ENCODE results near the gene GABRR2.

The GABRR2 gene

GRCh38 chr6:89282749-89283148 is 32.4 kb downstream of the GABRR2 start:
- DNase-seq (ENCODE audit: low spot score): no peak
- no peak overlapping the region for H3K27ac ChIP-seq (ENCODE audit: poor library complexity, severe bottlenecking)
- H3K9me3 ChIP-seq (ENCODE audit: severe bottlenecking): no peaks in the 10 kb centered on the region
- H3K4me3 ChIP-seq (ENCODE audit: severe bottlenecking): no peak overlapping the region
- TF ChIP-seq CTCF (IDR thresholded peaks at IDR 0.05; ENCODE audit: poor library complexity, severe bottlenecking): no peak
- no peaks in the 10 kb centered on the region for H3K4me1 ChIP-seq (ENCODE audit: insufficient read depth, poor library complexity, severe bottlenecking)
- H3K27me3 ChIP-seq (ENCODE audit: insufficient read depth, poor library complexity, severe bottlenecking): peaks cover 4% of the 10 kb centered on the region
- H3K36me3 ChIP-seq (ENCODE audit: low read depth): no peaks in the 10 kb centered on the region
- ATAC-seq (ENCODE audit: low read depth): no peak

- DNase-seq (ENCODE audit: low spot score): no peak
- Histone ChIP-seq H3K4me1 (ENCODE audit: insufficient read depth, poor library complexity, severe bottlenecking) (no peaks in the 10 kb centered on the region), H3K9me3 (ENCODE audit: severe bottlenecking) (no peaks in the 10 kb centered on the region), H3K27me3 (ENCODE audit: insufficient read depth, poor library complexity, severe bottlenecking) (peaks cover 9% of the 10 kb centered on the region), H3K4me3 (ENCODE audit: severe bottlenecking) (no peak overlapping the region), H3K36me3 (ENCODE audit: low read depth) (no peaks in the 10 kb centered on the region), H3K27ac (ENCODE audit: poor library complexity, severe bottlenecking) (no peak overlapping the region)
- ATAC-seq (ENCODE audit: low read depth): peak; percentile 42; the same call in 2 of the 3 replicates
- TF ChIP-seq CTCF (IDR thresholded peaks at IDR 0.05; ENCODE audit: poor library complexity, severe bottlenecking): no peak
Measured at GRCh38 chr6:89281779-89282246, 33.3 kb downstream of the GABRR2 start.

- Histone ChIP-seq H3K36me3 (ENCODE audit: low read depth) (no peaks in the 10 kb centered on the region), H3K27me3 (ENCODE audit: insufficient read depth, poor library complexity, severe bottlenecking) (peaks cover 11% of the 10 kb centered on the region), H3K4me3 (ENCODE audit: severe bottlenecking) (no peak overlapping the region), H3K4me1 (ENCODE audit: insufficient read depth, poor library complexity, severe bottlenecking) (no peaks in the 10 kb centered on the region), H3K27ac (ENCODE audit: poor library complexity, severe bottlenecking) (no peak overlapping the region), H3K9me3 (ENCODE audit: severe bottlenecking) (no peaks in the 10 kb centered on the region)
- ATAC-seq (ENCODE audit: low read depth) (no peak), DNase-seq (ENCODE audit: low spot score) (no peak)
- no peak for TF ChIP-seq CTCF (IDR thresholded peaks at IDR 0.05; ENCODE audit: poor library complexity, severe bottlenecking)
Measured at GRCh38 chr6:89278956-89279355, 36.1 kb downstream of the GABRR2 start.

- DNase-seq (ENCODE audit: low spot score) (no peak), ATAC-seq (ENCODE audit: low read depth) (no peak)
- no peak overlapping the region for H3K4me3 ChIP-seq (ENCODE audit: severe bottlenecking)
- no peaks in the 10 kb centered on the region for H3K9me3 ChIP-seq (ENCODE audit: severe bottlenecking)
- no peaks in the 10 kb centered on the region for H3K36me3 ChIP-seq (ENCODE audit: low read depth)
- no peak overlapping the region for H3K27ac ChIP-seq (ENCODE audit: poor library complexity, severe bottlenecking)
- no peaks in the 10 kb centered on the region for H3K4me1 ChIP-seq (ENCODE audit: insufficient read depth, poor library complexity, severe bottlenecking)
- TF ChIP-seq CTCF (IDR thresholded peaks at IDR 0.05; ENCODE audit: poor library complexity, severe bottlenecking): no peak
- H3K27me3 ChIP-seq (ENCODE audit: insufficient read depth, poor library complexity, severe bottlenecking): peaks cover 7% of the 10 kb centered on the region
Measured at GRCh38 chr6:89275900-89276299, 39.2 kb downstream of the GABRR2 start.

- no peak overlapping the region for H3K27ac ChIP-seq (ENCODE audit: poor library complexity, severe bottlenecking)
- ATAC-seq (ENCODE audit: low read depth) (no peak), DNase-seq (ENCODE audit: low spot score) (no peak)
- H3K4me1 ChIP-seq (ENCODE audit: insufficient read depth, poor library complexity, severe bottlenecking): no peaks in the 10 kb centered on the region
- peaks cover 7% of the 10 kb centered on the region for H3K27me3 ChIP-seq (ENCODE audit: insufficient read depth, poor library complexity, severe bottlenecking)
- H3K36me3 ChIP-seq (ENCODE audit: low read depth): no peaks in the 10 kb centered on the region
- H3K9me3 ChIP-seq (ENCODE audit: severe bottlenecking): no peaks in the 10 kb centered on the region
- H3K4me3 ChIP-seq (ENCODE audit: severe bottlenecking): no peak overlapping the region
- TF ChIP-seq CTCF (IDR thresholded peaks at IDR 0.05; ENCODE audit: poor library complexity, severe bottlenecking): no peak
Measured at GRCh38 chr6:89273816-89274215, 41.3 kb downstream of the GABRR2 start.
